C1 segment of cervical spinal cord (tissue), 14 donors: ENCODE results near the gene ZBTB38.

ENCODE experiments used
- DNase-seq, 14 donors: peaks; one replicate each; lab custom pipeline; 2025; lab: John Stamatoyannopoulos, UW

Gene ZBTB38

DNA sequence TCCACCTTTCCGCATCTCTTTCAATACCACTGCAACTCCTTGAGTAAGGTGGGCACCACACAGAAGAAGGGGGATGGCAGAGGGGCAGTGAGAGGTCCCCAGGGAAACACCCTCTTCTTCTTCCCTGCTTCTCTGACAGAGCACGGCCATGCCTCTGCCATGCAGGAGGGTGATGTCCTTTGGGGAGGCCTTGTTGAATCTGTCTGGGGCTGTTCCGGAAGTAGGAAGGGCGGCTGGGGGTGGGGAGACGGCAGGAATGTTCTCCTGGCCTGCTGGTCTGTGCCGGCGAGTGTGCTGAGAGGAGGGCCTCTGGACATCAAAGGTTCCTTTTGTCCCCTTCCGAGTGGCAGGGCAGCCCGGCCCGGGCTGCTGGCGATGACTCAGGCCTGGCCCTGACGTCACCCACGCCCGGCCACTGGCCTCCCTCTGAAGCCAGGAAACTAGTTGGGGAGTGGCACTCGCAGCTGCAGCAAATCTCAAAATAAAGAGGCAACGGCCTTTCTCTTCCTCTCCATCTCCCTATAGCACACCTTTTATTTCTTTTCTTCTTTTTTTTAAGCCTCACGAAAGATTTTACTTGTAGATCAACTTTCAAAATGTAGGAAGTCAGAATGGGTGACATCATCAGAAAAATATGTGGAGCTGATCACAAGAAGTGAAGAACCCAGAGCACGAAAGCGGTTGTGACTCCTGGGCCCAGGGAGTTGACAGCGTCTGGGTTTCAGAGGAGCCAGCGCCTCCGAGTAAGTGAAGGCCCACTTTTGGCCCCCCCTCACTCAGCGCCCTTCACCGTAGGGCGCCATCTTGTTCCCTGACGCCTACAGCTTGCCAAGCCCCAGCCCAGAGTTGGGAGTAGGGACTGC lies at the start of gene ZBTB38:
Gene ZBTB38, plus strand, starts transcription at position 443 of the 863 bp plus-strand sequence. CDS start 73,885 bp downstream, outside the sequence.
- peak in 12 of 14 donors; percentile 48 to 96 (median 82) for DNase-seq

DNA sequence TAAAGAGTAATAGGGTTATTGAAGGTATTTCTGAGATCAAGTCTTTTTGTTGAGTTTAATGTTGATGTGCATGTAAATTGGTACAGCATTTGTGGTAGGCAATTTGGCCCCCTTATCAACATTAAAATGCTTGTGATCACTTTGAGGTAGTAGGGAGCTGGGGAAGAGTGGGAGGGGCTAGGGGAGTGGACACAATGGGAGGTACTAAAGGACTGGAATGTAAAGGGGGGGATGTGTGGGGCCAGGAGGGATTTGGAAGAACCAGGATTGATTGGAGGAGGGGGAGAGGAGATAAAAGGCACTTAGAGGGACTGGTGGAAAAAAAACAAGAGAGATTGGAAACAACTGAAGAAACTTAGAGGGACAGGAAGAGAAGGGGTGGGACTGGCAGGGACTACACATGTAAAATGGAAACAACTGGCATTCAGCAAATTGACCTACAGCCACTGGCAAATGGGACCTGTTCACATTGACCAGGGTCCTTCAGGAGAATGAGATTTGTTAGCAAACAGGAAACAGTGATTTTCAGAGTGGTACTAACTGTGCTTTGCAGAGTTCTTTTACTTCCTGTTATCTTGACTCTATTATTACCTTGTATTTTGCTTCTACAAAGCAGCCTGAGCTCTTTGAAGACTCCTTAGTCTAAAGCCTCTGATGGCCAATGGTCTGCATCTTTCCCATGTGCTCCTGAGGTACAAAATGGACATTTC lies 47.8 kb upstream of the ZBTB38 start:
- DNase-seq: no peak

DNA sequence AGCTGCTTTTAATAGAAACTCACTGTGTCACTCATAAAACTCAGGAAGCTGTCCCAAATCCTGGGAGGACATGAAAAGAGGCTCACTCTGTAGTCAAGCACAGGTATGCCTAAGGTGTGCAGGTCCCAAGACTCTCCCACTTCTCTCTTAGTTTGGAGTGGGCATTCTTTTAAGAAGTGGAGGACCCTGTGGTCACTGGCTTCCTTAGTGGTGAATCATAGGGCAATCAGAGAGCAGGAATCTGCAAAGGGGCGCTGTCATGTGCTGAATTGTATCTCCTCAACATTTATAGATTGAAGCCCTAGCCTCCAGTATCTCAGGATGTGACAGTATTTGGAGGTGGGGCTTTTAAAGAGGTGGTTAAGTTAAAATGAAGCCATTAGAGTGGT lies 47.2 kb upstream of the ZBTB38 start:
- no peak for DNase-seq

DNA sequence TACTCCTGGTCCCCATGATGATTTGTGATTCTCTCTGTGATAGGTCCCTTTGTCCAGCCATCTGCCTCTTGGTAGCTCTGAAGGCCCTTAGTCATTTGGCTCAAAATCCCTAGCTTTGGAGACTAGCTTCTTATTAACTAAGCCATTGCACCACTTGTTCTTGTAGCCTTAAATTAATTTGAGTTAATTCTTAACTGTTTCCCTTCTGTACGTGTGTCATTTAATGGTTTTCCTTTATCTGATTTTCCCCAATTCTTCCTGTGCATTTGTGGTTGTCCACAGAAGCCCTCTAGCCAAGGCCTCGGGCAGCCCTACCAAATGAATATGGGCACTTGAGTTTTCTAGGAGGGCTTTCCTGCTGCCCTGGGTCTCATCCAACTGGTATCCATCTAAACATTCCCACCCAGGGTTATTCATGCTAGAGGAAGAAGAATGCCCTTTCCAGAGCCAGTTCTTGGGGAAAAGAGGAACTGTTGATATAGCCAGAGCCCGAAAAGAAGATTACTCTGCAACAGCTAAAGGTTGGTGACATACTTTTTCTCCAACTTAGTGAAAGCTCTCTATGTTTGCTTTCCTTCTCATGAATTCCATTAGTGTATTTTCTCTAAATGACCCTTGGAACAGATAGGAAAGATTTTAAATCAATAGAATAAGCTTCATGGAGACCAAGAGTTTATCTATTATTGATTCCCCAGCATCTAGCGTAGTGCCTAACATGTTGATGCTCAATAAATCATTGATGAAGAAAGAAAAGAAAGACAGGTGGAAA lies 44.2 kb upstream of the ZBTB38 start:
- no peak for DNase-seq

DNA sequence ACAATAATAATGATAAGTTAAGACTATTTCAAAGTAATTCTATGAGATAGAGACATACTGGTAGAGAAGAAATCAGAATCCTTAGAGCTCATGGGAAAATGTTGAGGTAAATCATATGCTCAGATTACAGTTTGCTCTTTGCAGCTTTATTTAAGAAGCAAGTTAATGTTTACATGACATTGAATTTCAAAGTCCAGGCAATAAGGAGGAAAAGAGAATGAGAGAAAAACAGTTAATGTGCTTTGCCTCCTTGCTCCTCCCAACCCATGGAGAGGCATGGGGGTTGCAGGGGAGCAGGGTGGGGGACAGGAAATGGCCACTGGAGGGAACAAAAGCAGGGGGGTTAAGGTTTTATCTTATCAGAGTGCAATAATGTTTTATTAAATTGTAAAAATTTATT lies 42.2 kb upstream of the ZBTB38 start:
- no peak for DNase-seq

- no peak for DNase-seq
These were observed 41.7 kb upstream of the ZBTB38 start for GRCh38 chr3:141326626-141327025.

DNA sequence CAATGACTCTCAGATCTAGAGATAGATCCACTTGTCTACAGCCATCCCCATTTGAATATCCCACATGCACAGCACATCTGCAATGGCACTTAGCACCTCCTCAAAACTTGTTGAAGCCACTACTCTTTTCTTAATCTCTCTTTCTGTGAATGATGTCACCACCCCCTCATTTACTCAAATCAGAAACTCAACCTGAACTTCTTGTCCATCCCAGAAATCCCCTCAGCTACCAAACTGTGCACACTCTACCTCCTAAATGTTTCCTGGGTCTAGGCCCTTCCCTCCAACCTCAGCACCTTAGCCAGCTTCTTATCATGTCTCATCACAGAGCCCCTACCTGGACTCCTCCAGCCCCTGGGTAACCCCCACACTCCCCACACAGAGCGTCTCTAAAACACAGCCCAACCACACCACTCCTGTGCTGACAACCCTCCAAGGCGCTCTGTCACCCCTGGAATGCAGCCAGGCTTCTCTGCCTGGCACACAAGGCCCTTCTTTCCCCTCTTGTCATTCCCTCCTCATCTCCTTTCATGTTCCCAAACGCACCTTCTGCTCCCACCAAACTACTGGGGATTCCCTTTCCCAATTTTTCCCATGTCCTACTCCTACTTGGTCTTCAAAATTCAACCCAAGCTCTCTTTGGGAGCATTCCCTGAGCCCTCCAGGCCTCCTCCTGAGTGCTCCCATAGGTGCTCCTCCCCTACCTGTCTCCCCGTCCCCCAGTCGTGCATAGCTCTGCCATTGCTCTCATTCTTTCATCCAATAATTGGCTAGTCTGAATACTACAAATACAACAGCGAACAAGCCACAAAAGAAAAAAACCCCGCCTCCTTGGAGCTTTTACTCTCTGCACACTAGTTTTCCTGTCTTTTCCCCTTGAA lies 39.8 kb upstream of the ZBTB38 start:
- DNase-seq: no peak

- no peak for DNase-seq
These were observed 38.1 kb upstream of the ZBTB38 start for GRCh38 chr3:141330235-141330634.

DNA sequence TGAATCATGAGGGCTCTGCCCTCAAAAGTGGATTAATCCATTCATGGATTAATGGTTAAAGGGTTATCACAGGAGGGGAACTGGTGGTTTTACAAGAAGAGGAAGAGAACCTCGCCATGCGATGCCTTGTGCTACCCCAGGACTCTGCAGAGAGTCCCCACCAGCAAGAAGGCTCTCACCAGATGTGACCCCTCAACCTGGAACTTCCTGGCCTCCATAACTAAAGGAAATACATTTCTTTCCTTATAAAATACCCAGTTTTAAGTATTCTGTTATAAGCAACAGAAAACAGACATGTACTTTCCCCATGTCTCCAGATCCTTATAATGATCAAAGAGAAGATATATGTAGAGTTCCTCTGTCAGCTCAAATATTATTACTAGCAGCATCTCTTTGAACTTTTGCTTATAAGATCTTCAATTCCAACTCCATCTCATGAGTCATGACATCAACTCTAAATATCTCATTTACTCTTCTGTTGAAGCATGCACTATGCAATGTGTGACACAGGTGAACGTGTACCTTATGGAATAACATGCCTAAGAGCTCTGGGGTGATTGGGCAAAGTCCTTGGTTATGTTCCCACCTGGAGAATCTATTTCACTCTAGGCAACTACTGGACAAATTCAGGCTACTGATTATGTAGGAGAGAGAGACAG lies 37.5 kb upstream of the ZBTB38 start:
- DNase-seq: no peak

DNA sequence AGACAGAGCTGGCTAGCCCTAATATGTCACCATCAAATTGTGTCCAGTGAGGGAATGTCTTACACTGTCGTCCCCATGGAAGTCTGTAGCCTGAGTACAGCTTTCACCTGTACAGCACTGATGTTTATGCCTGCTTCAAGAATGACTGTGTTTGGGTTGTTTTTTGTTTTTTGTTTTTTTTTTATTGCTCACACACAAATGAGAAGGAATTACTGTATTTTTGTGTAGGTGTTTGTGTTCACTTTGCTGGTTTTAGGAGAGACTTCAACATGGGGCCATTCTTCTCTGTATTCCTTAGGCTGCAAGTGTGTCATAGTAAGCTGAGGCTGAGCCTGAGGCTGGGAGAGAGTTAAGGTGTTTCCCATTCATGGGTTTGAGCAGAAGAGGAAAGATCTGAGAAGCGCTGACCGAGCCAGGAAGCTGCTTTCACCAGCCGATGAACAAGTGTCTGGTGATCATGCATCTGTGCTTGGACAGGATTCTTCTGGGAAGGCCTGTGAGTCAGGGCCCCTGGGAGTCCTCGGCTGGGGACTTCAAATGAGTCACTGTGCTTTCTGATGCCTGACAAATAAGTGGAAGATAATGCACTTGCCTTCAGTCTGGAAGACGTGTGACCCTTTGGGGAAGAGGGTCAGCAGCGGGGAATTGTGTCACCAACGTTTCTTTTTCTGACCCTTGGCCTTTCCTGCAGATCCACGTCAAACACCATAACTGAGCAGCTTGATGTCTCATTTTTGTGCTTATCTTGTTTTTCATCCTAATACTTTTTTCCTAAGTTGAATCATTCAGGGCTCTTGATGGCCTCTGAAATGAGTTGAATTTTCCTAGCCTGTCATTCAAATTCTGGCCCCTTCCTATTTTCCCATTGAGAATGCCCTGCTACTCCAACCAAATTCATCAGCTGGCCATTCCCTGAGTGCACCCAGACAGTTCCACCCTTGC lies 36.7 kb upstream of the ZBTB38 start:
- peak in 2 of 14 donors; percentile 30 to 46 for DNase-seq

GRCh38 chr3:141332416-141332815 lies 35.9 kb upstream of the ZBTB38 start:
- DNase-seq: no peak

DNA sequence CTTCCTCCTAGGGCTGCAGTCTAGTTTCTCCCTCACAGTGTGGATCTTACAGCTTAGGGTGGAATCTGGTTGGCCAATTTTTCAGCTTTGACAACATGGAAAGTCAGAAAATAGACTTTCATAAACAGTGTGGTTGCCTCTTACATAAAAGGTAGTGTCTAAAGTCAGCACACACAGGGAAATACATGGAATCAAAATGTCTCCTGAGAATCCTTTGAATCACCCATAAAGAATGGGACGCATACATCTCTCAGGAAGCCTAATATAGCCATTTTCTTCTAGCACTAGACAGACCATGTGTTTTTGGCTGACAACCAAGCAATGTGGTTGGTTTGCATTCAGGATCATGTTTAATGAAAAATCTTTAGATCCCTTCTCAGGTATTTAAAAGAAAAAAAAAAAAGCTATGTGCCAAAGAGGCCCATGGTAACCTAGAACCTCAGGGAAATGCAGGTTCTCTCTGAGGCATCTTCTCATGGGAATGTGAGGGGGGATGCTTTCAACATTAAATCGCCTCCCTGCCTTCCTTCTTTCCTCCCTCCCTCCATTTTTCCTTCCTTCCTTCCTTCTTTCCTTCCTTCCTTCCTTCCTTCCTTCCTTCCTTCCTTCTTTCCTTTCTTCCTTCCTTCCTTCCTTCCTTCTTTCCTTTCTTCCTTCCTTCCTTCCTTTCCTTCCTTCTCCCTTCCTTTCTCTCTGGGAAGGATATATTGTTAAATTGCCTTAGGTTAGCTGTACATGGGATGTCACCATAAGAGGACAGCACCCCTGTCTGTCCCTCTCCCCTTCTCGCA lies 34.3 kb upstream of the ZBTB38 start:
- DNase-seq: no peak

DNA sequence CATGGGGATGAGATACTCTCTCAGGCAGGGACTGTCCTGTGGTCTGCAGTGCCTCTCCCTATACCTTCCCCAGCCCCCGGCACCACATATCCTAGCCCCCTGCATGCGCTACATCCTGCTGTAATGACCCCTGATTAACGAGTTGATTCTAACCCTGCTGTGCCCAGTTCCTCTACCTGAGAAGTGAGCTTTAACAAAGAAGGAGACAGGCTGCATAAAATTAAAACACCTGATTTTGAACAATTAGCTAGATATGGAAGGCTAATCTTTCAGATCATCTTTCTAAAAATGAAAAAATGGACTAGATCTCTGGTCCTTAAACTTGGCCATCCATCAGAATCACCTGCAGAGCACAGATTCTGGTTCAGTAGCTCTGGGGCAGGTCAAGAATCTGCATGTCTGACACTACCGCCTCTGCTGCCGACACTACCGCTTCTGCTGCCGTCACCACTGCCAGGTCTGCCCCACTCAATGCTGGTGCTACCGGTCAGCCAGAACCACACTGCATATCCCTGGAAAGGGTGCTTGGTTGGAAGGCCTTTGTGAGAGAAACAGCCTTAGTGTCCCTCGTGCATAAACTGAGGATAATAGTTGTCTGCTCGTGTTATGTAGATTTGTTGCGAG lies 33.6 kb upstream of the ZBTB38 start:
- no peak for DNase-seq

DNA sequence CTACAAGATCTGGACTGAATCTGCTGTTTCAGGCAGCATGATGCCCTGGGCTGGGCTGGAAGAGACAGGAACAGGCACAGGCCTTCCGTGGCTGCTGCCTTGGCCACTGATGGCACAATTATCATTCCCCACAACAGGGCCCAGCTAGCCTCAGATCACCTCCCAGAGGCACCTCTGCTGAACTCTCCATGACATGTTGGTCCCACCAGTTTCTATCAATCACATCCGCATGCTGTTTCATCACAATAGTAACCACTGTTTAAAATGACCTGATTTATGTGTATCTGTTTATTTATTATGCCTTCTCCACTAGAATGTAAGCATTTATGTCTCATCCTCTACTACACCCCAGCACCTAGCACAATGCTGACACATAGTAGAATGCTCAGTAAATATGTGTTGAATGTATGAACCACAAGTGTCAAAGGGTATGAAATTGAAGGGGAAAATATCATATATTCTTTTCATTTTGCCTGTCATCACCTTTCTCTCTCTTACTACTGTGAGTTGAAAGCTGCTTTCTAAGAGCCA lies 32.7 kb upstream of the ZBTB38 start:
- no peak for DNase-seq

DNA sequence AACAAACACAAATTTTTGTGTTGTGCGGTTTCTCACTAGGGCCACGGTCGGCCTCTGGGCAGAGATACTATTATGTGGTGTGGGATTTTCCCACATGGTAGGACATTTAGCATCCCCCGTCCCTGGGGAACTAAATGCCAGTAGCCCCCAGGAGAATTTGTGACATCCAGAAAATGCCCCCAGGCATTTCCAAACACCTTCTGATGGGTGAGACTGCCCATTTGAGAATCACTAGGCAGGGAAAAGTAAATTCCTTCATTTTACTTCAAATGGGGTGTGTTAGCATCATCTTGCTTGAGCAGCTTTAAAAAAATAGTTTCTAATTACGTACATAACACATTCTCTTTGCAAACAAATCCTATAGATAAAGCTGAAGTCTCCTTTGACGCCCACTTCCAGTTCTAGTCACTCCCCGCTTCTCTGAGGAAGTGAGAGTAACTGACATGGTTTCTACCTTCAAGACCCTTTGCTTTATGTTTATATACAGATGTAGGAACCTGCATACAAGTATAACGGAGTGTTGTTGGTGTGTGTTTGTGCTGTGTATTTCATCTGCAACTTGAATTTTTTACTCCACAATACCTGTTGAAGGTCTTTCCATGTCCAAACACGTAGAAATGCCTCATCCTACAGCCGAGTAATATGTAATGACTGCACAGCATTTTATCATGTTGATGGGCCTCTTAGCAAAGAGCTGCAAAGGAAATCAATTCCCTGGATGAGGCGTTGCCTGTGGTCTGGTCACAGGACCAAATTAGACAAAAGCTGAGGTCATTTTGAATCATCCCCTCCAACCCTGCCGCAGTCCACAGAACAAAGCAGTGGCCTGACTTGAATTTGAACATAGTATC lies 31.4 kb upstream of the ZBTB38 start:
- DNase-seq: peak in 1 of 14 donors; percentile 29

GRCh38 chr3:141337523-141337854 lies 30.8 kb upstream of the ZBTB38 start:
- no peak for DNase-seq

GRCh38 chr3:141337991-141338390 lies 30.3 kb upstream of the ZBTB38 start:
- no peak for DNase-seq
